Spinal cord (tissue), 10 donors: Measurements from ENCODE around the gene NMBR. TPM values are rescaled to one million over a fixed set of nuclear protein-coding genes. Genes with fewer than 3 reads are reported as not detected.
"Not testable (repeated sequence)": the region's sequence is repeated elsewhere in the genome, so short reads cannot be mapped to it uniquely, and the experiment has no call there.

Experiments
- DNase-seq, 6 donors: peaks; one replicate each; pipeline versions ENCODE4 v3.0.0 to v3.0.0-alpha.2; 2013 to 2015; ENCODE audit warnings: low spot score in 6 of 6, low read depth in 4 of 6
- H3K27ac ChIP-seq: one replicate; pipeline ENCODE4 v1.5.1; 2013; ENCODE audit warnings: low read depth, low read length, control low read depth
- H3K27me3 ChIP-seq: one replicate; pipeline ENCODE4 v1.6.1; 2013; ENCODE audit warnings: low read length; ENCODE audit not compliant: control insufficient read depth, insufficient read depth
- H3K36me3 ChIP-seq: one replicate; pipeline ENCODE4 v1.6.1; 2013; ENCODE audit warnings: low read length; ENCODE audit not compliant: control insufficient read depth, insufficient read depth
- H3K4me1 ChIP-seq: one replicate; pipeline ENCODE4 v1.6.1; 2013; ENCODE audit warnings: low read length; ENCODE audit not compliant: control insufficient read depth, insufficient read depth
- H3K4me3 ChIP-seq: one replicate; pipeline ENCODE4 v1.5.1; 2013; ENCODE audit warnings: low read depth, low read length, control low read depth
- H3K9me3 ChIP-seq: one replicate; pipeline ENCODE4 v1.6.1; 2013; ENCODE audit warnings: low read length; ENCODE audit not compliant: control insufficient read depth, insufficient read depth
- WGBS: methylation state at CpG from one replicate; pipeline ENCODE4 v1.1.5; 2013; ENCODE audit warnings: missing lambda C conversion rate; ENCODE audit not compliant: insufficient coverage; 5-methylcytosine and 5-hydroxymethylcytosine counted together
- polyA plus RNA-seq, 2 donors: library from polyadenylated mRNA; unstranded; fragments of 120-200 nt; gene quantifications; one replicate each; pipeline ENCODE4 v1.2.1, GENCODE V29; 2013; ENCODE audit not compliant: insufficient read length in 2 of 2
- total RNA-seq, 2 donors: library from RNA; depleted of rRNA in 1 of 2; stranded (reverse); fragments of 120-200 nt in 1 of 2; fragments of >200 nt in 1 of 2; gene quantifications; one replicate each; pipeline versions ENCODE4 v1.2.3 to v1.2.4, GENCODE V29; 2013 to 2014
- donor health status: healthy.

NMBR gene
- total and polyA plus RNA-seq, 4 donors: 1.5 to 5.8 (median 4.9) TPM

GRCh38 chr6:142075516-142076101, 71.3 kb downstream of the NMBR start:
- DNase-seq: no peak
- no peak overlapping the region for H3K27ac ChIP-seq
- WGBS: 90% methylated on average over 4 of the region's 7 CpGs
- no peaks in the 10 kb centered on the region for H3K27me3 ChIP-seq
- no peak overlapping the region for H3K4me3 ChIP-seq
- no peaks in the 10 kb centered on the region for H3K36me3 ChIP-seq
- no peaks in the 10 kb centered on the region for H3K9me3 ChIP-seq
- no peaks in the 10 kb centered on the region for H3K4me1 ChIP-seq

- Histone ChIP-seq H3K4me3 (no peak overlapping the region), H3K36me3 (no peaks in the 10 kb centered on the region), H3K9me3 (no peaks in the 10 kb centered on the region), H3K27ac (no peak overlapping the region), H3K4me1 (no peaks in the 10 kb centered on the region), H3K27me3 (no peaks in the 10 kb centered on the region)
- no peak for DNase-seq
- no CpG with 5 or more reads among the region's 1 CpG for WGBS
These were observed 72.4 kb downstream of the NMBR start for GRCh38 chr6:142074516-142074915.

- Histone ChIP-seq H3K4me1 (no peaks in the 10 kb centered on the region), H3K4me3 (no peak overlapping the region), H3K27me3 (no peaks in the 10 kb centered on the region), H3K36me3 (no peaks in the 10 kb centered on the region), H3K27ac (no peak overlapping the region), H3K9me3 (no peaks in the 10 kb centered on the region)
- 91% methylated on average over 3 of the region's 3 CpGs for WGBS
- DNase-seq: no peak
These were observed 74.9 kb downstream of the NMBR start for GRCh38 chr6:142071981-142072380.

GRCh38 chr6:142068416-142068815, 78.5 kb downstream of the NMBR start:
- Histone ChIP-seq H3K27ac (no peak overlapping the region), H3K36me3 (no peaks in the 10 kb centered on the region), H3K27me3 (no peaks in the 10 kb centered on the region), H3K4me3 (no peak overlapping the region), H3K4me1 (no peaks in the 10 kb centered on the region), H3K9me3 (no peaks in the 10 kb centered on the region)
- DNase-seq: peak in 2 of 6 donors; percentile 64 to 74

GRCh38 chr6:142062861-142063260, 84.1 kb downstream of the NMBR start:
- H3K27me3 ChIP-seq, H3K27ac ChIP-seq, H3K4me3 ChIP-seq, H3K9me3 ChIP-seq, H3K36me3 ChIP-seq, DNase-seq, H3K4me1 ChIP-seq: not testable (repeated sequence)
- no CpG with 5 or more reads among the region's 4 CpGs for WGBS

- H3K27me3 ChIP-seq: no peaks in the 10 kb centered on the region
- no peaks in the 10 kb centered on the region for H3K36me3 ChIP-seq
- DNase-seq: peak in 1 of 6 donors; percentile 3
- no peaks in the 10 kb centered on the region for H3K4me1 ChIP-seq
- H3K27ac ChIP-seq: no peak overlapping the region
- WGBS: no CpG with 5 or more reads among the region's 3 CpGs
- H3K4me3 ChIP-seq: no peak overlapping the region
- no peaks in the 10 kb centered on the region for H3K9me3 ChIP-seq
These were observed 88.2 kb downstream of the NMBR start for GRCh38 chr6:142058551-142059290.

- Histone ChIP-seq H3K27ac (no peak overlapping the region), H3K4me1 (no peaks in the 10 kb centered on the region), H3K27me3 (no peaks in the 10 kb centered on the region), H3K4me3 (no peak overlapping the region), H3K9me3 (no peaks in the 10 kb centered on the region), H3K36me3 (no peaks in the 10 kb centered on the region)
- DNase-seq: no peak
- no CpG with 5 or more reads among the region's 3 CpGs for WGBS
These were observed 91.7 kb downstream of the NMBR start for GRCh38 chr6:142055219-142055618.

GRCh38 chr6:142051404-142051803, 95.5 kb downstream of the NMBR start:
- peaks cover 3% of the 10 kb centered on the region for H3K9me3 ChIP-seq

GRCh38 chr6:142048593-142048980, 98.3 kb downstream of the NMBR start:
- Histone ChIP-seq H3K4me1 (no peaks in the 10 kb centered on the region), H3K9me3 (peaks cover 3% of the 10 kb centered on the region), H3K27ac (no peak overlapping the region), H3K27me3 (no peaks in the 10 kb centered on the region), H3K4me3 (no peak overlapping the region), H3K36me3 (no peaks in the 10 kb centered on the region)
- WGBS: 92% methylated on average over 1 of the region's 1 CpG
- DNase-seq: no peak

More at GRCh38 chr6:142051404-142051803, 95.5 kb downstream of the NMBR start:
- H3K36me3 ChIP-seq: no peaks in the 10 kb centered on the region
- no peaks in the 10 kb centered on the region for H3K27me3 ChIP-seq
- no peak overlapping the region for H3K27ac ChIP-seq
- H3K4me3 ChIP-seq: no peak overlapping the region
- DNase-seq: no peak
- no peaks in the 10 kb centered on the region for H3K4me1 ChIP-seq

GRCh38 chr6:142047934-142048592, 98.9 kb downstream of the NMBR start:
- Histone ChIP-seq H3K27ac (no peak overlapping the region), H3K36me3 (no peaks in the 10 kb centered on the region), H3K4me1 (no peaks in the 10 kb centered on the region), H3K4me3 (no peak overlapping the region), H3K27me3 (no peaks in the 10 kb centered on the region), H3K9me3 (peaks cover 3% of the 10 kb centered on the region)
- 96% methylated on average over 9 of the region's 12 CpGs for WGBS
- DNase-seq: no peak
